ENCODE results near the gene PTPN11. TPM values are rescaled to one million over a fixed set of nuclear protein-coding genes. Genes with fewer than 3 reads are reported as not detected.

The PTPN11 gene
- total and polyA plus RNA-seq, 4 donors = 33.7 to 73.3 (median 36.4) TPM

- Histone ChIP-seq H3K27me3 (ENCODE audit: control insufficient read depth in 4 of 4, insufficient read depth in 4 of 4, low read length in 3 of 4) (no peaks in the 10 kb centered on the region), H3K36me3 (ENCODE audit: control insufficient read depth in 4 of 4, insufficient read depth in 3 of 4, low read depth in 1 of 4, low read length in 3 of 4) (no peaks in the 10 kb centered on the region), H3K9me3 (ENCODE audit: control insufficient read depth in 4 of 4, low read length in 3 of 4) (no peaks in the 10 kb centered on the region), H3K4me3 (ENCODE audit: low read depth in 1 of 3, low read length in 3 of 3) (no peak overlapping the region), H3K4me1 (ENCODE audit: control insufficient read depth in 4 of 4, insufficient read depth in 4 of 4, low read length in 3 of 4) (no peaks in the 10 kb centered on the region), H3K27ac (ENCODE audit: low read depth in 1 of 2, low read length in 2 of 2) (no peak overlapping the region), H3K9ac (ENCODE audit: low read depth in 1 of 2, low read length in 2 of 2) (no peak overlapping the region)
- DNase-seq (ENCODE audit: low spot score) = no peak
- 67% methylated on average over 4 of the region's 4 CpGs for WGBS
- TF ChIP-seq GABPA (IDR thresholded peaks at IDR 0.05 in 1 of 2, conservative IDR thresholded peaks at IDR 0.05 in 1 of 2) = no peak
- no peak for TF ChIP-seq FOXA1 (IDR thresholded peaks at IDR 0.05)
- no peak for TF ChIP-seq CTCF (IDR thresholded peaks at IDR 0.05; ENCODE audit: low read depth, low read length, missing input control)
- TF ChIP-seq JUND (IDR thresholded peaks at IDR 0.05) = no peak
- TF ChIP-seq SP1 (IDR thresholded peaks at IDR 0.05) = no peak
- no peak for TF ChIP-seq RAD21 (IDR thresholded peaks at IDR 0.05)
- TF ChIP-seq HNF4G (IDR thresholded peaks at IDR 0.05) = no peak
- TF ChIP-seq ATF3 (IDR thresholded peaks at IDR 0.05) = no peak
- TF ChIP-seq REST (IDR thresholded peaks at IDR 0.05) = no peak
These were observed 125.0 kb downstream of the PTPN11 start for GRCh38 chr12:112543751-112544150.

- TF ChIP-seq SP1 (IDR thresholded peaks at IDR 0.05) (no peak), FOXA1 (IDR thresholded peaks at IDR 0.05) (no peak), FOXA2 (IDR thresholded peaks at IDR 0.05) (no peak), TAF1 (conservative IDR thresholded peaks at IDR 0.05) (no peak), REST (IDR thresholded peaks at IDR 0.05) (no peak), NR2F2 (IDR thresholded peaks at IDR 0.05) (no peak), YY1 (IDR thresholded peaks at IDR 0.05) (no peak), GABPA (IDR thresholded peaks at IDR 0.05 in 1 of 2, conservative IDR thresholded peaks at IDR 0.05 in 1 of 2) (no peak), ATF3 (IDR thresholded peaks at IDR 0.05) (no peak), HNF4A (conservative IDR thresholded peaks at IDR 0.05) (no peak), MAX (IDR thresholded peaks at IDR 0.05) (no peak), CTCF (IDR thresholded peaks at IDR 0.05; ENCODE audit: low read depth, low read length, missing input control) (no peak)
These were observed 127.6 kb downstream of the PTPN11 start for GRCh38 chr12:112546339-112546738.

More at GRCh38 chr12:112546339-112546738, 127.6 kb downstream of the PTPN11 start:
- Histone ChIP-seq H3K9me3 (ENCODE audit: control insufficient read depth in 4 of 4, low read length in 3 of 4) (no peaks in the 10 kb centered on the region), H3K27ac (ENCODE audit: low read depth in 1 of 2, low read length in 2 of 2) (no peak overlapping the region), H3K27me3 (ENCODE audit: control insufficient read depth in 4 of 4, insufficient read depth in 4 of 4, low read length in 3 of 4) (no peaks in the 10 kb centered on the region), H3K9ac (ENCODE audit: low read depth in 1 of 2, low read length in 2 of 2) (no peak overlapping the region), H3K4me3 (ENCODE audit: low read depth in 1 of 3, low read length in 3 of 3) (no peak overlapping the region), H3K4me1 (ENCODE audit: control insufficient read depth in 4 of 4, insufficient read depth in 4 of 4, low read length in 3 of 4) (no peaks in the 10 kb centered on the region), H3K36me3 (ENCODE audit: control insufficient read depth in 4 of 4, insufficient read depth in 3 of 4, low read depth in 1 of 4, low read length in 3 of 4) (no peaks in the 10 kb centered on the region)
- no peak for DNase-seq (ENCODE audit: low spot score)
- WGBS = 81% methylated on average over 6 of the region's 6 CpGs

Data from liver (tissue), 9 donors.